NK-92 treated with Interleukin-12 subunit alpha and Interleukin-12 subunit beta, amount 100 ng/mL, for 24 hours (cell line): ENCODE results near the gene GIGYF2.

Experiments
- DNase-seq: peaks from one replicate; lab custom pipeline; 2025; lab: John Stamatoyannopoulos, UW

GIGYF2 gene

GRCh38 chr2:232861353-232861752 lies 164.2 kb downstream of the GIGYF2 start:
- DNase-seq: no peak

GRCh38 chr2:232863996-232864395 lies 166.9 kb downstream of the GIGYF2 start:
- no peak for DNase-seq

- DNase-seq: no peak
These were observed 168.0 kb downstream of the GIGYF2 start for GRCh38 chr2:232865165-232865564.

GRCh38 chr2:232866104-232866503 lies 169.0 kb downstream of the GIGYF2 start:
- no peak for DNase-seq

- DNase-seq: no peak
These were observed 172.2 kb downstream of the GIGYF2 start for GRCh38 chr2:232869138-232870017.

GRCh38 chr2:232870018-232870765 lies 173.1 kb downstream of the GIGYF2 start, which contains the start of gene SNORC:
Gene SNORC (plus strand): TSS chr2:232870264. CDS start chr2:232870342, 78 bp downstream.
- no peak for DNase-seq

GRCh38 chr2:232870766-232871371 lies 173.7 kb downstream of the GIGYF2 start:
- DNase-seq: no peak

GRCh38 chr2:232871418-232871834 lies 174.3 kb downstream of the GIGYF2 start:
- DNase-seq: no peak

GRCh38 chr2:232871835-232872736 lies 175.0 kb downstream of the GIGYF2 start:
- DNase-seq: no peak

GRCh38 chr2:232872826-232873225 lies 175.7 kb downstream of the GIGYF2 start:
- DNase-seq: no peak

- no peak for DNase-seq
These were observed 176.3 kb downstream of the GIGYF2 start for GRCh38 chr2:232873292-232873908.

GRCh38 chr2:232873909-232874641 lies 176.9 kb downstream of the GIGYF2 start:
- no peak for DNase-seq

GRCh38 chr2:232874677-232875223 lies 177.6 kb downstream of the GIGYF2 start:
- DNase-seq: no peak

GRCh38 chr2:232875256-232876121 lies 178.4 kb downstream of the GIGYF2 start:
- no peak for DNase-seq

GRCh38 chr2:232876161-232876977 lies 179.2 kb downstream of the GIGYF2 start:
- DNase-seq: no peak

- DNase-seq: no peak
These were observed 179.9 kb downstream of the GIGYF2 start for GRCh38 chr2:232876978-232877441.

GRCh38 chr2:232877940-232878511 lies 180.9 kb downstream of the GIGYF2 start:
- no peak for DNase-seq
